ENCODE measurements around the gene SRGAP2B.
"Not testable (repeated sequence)": the region's sequence is repeated elsewhere in the genome, so short reads cannot be mapped to it uniquely, and the experiment has no call there.

SRGAP2B gene

GRCh38 chr1:145082483-145083255, 12.5 kb downstream of the SRGAP2B start:
- not testable (repeated sequence) for DNase-seq

DNA sequence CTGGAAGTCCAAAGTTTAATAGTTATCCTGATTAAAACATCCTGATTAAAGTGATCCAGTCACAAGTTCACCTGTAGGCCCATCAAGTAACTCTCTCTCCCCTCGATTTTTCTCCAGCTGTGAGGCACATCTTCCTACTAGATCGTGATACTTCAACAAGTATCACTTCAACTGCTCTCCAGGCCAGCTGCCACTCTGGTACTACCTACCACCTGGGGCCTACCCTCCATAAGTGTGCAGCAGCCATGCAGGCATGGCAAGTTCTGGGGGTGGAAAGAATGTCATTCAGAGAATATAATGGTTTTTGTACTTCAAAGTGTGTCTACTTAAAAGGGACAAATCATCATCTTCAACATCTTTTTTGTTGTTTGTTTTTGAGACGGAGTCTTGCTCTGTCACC, 14.9 kb downstream of the SRGAP2B start:
- DNase-seq, result not testable (repeated sequence)

DNA sequence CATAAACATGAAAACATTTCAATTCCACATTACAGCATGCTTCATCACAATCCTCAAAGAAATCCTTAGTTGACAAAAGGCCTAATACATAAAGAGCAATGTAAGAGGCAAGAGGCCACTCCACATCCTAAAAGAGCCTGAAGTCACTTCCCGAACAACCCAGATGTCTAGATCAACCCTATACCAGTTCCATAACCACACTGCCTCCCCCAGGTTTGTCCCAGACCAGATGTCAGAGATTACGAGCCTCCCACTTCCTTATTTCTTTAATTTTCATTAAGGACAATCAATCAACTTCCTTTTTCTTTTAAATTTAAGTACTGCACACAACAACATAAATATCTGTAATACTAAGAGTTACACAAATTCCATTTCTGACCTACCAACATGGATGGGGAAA, 15.4 kb downstream of the SRGAP2B start:
- DNase-seq, result not testable (repeated sequence)

- not testable (repeated sequence) for DNase-seq
These were observed 16.2 kb downstream of the SRGAP2B start for GRCh38 chr1:145078787-145079370.

DNA sequence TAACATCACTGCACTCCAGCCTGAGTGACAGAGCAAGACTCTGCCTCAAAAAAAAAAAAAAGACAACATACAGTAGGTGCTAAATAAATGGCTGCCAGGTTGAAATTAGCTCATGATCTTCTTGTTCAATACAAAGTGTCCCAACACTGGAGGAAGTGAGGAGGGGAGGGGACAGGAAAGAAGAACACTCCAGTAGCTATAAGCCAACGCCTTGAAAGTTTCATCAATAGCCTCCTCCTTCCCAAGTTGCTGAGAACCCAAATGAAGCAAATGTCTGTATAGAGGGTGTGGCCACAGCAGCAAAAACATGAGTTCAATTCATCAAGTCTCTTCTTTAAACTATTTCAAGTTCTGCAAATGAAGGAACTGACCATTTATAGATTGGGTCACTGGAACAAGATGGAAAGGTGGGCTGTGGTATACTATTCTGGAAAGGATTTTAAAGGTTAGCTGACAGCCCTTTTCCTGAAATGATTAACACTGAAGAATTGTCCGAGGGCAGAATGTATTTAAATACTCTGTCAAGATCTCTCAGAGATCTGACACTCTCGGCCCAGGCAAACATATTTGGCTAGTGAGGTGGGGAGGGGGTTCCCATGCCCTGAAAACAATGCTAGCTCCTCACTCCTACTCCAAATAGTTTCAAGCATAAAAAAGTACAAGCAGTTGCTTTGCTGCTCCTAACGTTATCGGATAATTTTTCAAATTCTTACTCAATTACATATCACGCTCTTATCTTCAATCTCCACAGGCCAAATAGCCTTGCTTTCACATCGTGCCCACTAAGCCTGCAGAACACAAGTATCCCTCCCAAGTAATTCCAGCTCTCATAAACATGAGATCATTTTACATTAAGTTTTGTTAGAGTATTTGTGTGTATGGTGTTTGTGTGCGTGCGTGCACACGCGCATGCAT, 17.0 kb downstream of the SRGAP2B start:
- DNase-seq, result not testable (repeated sequence)

GRCh38 chr1:145076877-145077276, 18.3 kb downstream of the SRGAP2B start:
- not testable (repeated sequence) for DNase-seq

DNA sequence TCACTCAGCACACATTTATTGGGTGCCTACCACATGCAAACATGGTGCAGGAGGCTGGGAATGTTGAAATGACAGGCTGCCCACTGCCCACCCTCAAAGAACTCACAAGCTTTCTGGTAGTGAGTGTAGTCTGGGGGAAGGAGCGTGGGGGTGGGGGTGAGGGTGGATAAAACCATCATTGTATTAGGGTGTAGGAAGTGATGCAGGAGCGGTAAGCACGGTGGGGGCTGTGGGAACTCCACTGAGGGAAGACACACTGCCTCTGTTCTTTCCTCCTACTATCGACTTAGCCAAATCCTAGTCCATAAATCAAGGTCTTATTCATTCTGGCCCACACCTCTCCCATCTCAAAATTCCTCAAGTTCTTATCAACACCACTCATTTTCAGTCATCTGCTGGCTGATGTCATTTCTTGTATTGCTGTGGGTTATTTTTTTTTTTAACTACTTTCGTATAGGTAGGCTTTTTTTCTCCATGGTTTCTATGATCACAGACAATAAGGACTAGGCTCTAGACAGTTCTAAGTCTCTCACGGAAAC, 21.0 kb downstream of the SRGAP2B start:
- not testable (repeated sequence) for DNase-seq

DNA sequence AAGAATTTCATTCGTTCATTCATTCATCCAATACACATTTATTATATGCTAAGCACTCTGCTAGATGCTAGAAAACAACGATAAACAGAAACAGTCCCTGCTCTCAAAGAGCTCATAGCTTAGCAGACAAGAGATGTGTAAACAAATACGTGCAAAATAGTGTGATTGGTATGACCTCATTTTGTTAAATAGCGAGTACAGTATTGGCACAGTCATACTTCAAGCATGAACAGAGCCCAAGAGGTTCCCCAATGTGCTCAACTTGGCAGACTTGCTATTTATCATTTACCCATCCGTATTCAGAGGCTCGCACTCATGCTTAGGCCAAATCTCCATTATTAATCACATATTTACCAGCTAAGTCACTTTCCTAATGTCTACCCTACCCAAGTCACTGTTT, 23.6 kb downstream of the SRGAP2B start:
- not testable (repeated sequence) for DNase-seq

DNA sequence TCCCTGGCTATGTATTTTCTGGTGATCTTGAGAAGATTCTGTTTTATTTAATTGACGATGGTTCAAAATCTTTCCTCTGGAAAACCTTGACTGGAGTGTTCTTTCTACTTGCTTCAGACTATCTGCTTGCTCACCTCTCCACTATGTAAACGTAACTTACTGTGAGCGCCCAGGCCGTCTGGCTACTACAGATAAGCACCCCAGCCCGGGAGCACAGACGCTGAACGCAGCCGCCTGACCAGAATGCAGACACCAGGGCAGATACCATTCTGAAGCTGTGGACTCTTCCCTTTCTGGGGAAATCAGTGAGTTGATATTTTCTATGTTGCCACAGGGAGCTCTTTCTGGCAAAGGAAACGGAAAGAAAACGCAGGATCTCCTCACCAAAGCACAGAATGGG, 28.6 kb downstream of the SRGAP2B start:
- DNase-seq, result not testable (repeated sequence)

- DNase-seq, result not testable (repeated sequence)
These were observed 29.8 kb downstream of the SRGAP2B start for GRCh38 chr1:145065194-145065826.

DNA sequence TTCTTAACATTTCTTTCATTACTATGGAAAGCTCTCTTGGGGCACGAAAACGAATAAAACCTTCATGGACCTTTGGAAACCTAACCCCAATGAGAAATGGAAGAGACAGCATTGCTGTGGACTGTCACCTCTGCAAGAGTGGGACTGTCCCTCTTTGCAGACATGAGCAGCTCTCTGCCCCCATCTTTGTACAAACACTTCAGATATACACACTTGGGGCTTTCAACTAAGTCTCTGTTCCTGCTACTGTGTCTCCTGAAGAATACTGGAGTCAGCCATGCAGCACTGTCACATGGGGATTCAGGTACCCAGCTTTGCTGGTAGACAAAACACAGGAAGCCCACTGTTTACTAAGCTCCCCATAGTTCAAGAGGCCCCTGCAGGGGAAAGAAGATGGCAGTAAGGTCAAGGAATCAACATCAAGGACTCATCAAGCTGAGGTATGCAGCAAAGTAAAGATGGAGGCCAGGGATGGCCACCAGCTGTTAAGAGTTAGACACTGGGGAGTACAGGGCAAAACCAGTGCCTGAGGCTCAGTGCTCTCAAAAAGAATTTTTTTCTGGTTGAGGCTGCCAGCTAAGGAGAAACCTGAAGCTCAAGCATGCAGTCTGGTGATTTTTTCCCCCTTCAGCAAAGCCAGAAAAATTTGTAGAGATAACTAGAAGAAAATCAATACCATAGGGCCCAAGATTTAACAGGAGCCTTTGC, 31.0 kb downstream of the SRGAP2B start:
- DNase-seq, result not testable (repeated sequence)

GRCh38 chr1:145063285-145063684, 31.8 kb downstream of the SRGAP2B start:
- not testable (repeated sequence) for DNase-seq

GRCh38 chr1:145058184-145058583, 36.9 kb downstream of the SRGAP2B start:
- not testable (repeated sequence) for DNase-seq

DNA sequence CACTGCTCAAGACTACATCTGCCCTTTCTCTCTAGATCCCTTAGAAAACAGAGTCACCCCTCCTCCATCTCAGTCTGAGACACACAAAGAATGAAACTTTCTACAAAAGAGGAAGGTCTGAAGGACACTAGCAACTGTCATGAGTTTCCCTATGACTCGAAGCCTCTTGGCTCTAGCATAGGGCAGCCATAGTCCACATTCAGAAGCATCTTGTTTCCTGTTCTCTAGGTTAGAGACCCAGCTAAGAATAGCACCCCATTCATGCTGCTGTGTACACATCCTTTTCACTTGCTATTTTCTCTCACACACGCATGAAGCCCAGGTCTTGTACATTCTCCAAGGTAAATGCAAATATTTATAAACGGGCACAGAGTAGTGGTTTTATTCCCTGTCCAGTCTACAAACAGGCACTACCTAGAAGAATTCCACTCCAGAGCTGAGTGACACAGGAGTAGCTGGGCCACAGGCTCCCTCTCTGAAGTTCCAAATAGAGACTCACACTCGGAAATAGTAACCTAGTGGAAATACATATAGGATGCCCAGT, 39.8 kb downstream of the SRGAP2B start:
- not testable (repeated sequence) for DNase-seq

- not testable (repeated sequence) for DNase-seq
These were observed 41.7 kb downstream of the SRGAP2B start for GRCh38 chr1:145053428-145053827.

- not testable (repeated sequence) for DNase-seq
These were observed 42.9 kb downstream of the SRGAP2B start for GRCh38 chr1:145052019-145052776.

GRCh38 chr1:145048181-145048856, 46.8 kb downstream of the SRGAP2B start:
- not testable (repeated sequence) for DNase-seq

- not testable (repeated sequence) for DNase-seq
These were observed 47.6 kb downstream of the SRGAP2B start for GRCh38 chr1:145047553-145047952.

DNA sequence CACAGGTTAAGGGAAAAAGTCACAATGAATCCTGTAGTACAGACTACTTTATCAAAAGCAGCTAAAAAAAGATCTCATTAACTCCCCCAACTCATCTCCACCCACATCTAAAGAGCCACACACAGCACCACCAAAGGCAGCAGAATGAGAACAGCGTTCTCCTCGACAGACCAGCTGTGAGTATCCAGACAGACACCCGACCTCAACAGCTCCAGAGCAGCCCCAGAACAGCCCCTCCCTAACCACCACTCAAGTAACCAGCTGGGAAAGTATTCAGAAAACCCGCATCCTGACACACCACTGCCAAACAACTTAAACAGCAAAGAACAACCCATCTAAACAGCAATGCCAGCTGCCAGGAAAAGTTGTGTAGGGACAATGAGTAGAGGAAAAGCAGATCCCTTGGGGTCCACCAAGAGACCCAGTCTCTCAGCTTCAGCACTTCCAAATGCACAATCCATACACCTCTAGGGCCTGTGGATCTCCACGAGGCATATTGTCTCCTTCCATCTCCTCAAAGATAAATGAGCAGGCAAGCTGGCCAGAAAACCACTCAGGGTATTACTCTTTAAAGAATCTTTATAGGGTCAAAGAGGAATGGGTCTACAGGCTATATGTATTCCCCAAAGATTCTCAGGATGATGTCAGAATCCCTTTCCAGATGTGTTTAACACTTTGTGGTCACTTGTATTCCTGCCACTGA, 49.4 kb downstream of the SRGAP2B start:
- not testable (repeated sequence) for DNase-seq
